DMS53 treated with DMSO at 0.1 percent for 48 hours (cell line): ENCODE measurements around the gene ASCL2.

Experiments used
- DNase-seq: peaks from one replicate; lab custom pipeline; 2025; ENCODE audit not compliant: unreplicated experiment; lab: John Stamatoyannopoulos, UW

Gene ASCL2

DNA sequence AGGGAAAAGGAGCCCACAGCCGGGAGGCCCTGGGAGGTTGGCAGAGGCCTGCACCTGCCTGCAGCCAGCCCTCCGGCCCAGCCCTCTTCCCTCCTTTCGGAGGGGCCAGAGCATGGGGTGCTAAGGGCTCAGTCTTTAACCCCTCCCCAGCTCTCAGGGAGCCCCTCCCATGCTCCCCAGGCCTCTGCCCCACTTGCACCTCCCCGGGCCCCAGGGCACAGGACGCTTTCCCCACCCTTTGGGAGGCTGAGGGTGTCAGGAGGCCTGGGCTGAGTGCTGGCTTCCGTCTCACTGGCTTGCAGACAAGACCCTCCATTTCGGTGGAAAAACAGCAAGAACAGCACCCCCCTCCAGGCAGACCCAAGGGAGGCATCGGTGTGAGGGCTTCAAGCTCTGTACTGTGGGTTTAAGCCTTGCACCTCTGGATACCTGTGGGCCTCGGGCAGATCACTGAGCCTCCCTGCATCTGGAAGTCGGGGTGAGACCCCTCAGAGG lies 7.3 kb downstream of the ASCL2 start:
- no peak for DNase-seq

DNA sequence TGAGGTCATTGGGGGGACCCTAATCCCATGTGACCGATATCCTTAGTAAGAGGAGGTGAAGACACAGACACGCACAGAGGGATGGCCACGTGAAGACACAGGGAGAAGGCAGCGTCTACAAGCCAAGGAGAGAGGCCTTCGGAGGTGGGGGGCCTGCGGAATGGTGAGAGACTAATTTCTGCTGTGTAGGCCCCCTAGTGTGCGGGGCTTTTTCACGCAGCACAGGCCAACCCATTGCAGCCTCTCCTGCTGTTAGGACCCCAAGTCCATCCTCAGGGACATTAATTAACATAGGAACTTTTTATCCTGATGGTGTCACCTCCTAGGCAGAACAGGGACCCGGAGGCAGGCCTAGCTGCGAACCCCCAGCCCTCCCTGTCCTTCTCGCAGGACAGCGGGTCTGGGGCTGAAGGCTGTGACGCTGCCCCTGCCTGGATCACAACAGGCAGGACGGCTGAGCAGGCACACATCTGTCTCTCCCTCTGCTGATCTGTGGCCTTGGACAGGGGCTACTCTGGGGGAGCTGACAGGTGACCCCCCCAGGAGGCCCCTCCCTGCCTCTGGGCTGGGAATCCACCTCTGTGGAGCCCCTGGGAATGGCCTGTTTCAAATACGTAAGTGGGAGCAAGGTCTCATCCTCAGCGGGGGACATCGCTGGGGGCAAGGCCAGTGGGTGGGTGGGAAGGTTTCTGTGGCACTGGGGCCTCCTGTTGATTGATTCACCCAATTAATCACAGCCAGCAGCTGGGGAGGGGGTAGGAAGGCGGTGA lies 7.9 kb downstream of the ASCL2 start:
- DNase-seq, result no peak

DNA sequence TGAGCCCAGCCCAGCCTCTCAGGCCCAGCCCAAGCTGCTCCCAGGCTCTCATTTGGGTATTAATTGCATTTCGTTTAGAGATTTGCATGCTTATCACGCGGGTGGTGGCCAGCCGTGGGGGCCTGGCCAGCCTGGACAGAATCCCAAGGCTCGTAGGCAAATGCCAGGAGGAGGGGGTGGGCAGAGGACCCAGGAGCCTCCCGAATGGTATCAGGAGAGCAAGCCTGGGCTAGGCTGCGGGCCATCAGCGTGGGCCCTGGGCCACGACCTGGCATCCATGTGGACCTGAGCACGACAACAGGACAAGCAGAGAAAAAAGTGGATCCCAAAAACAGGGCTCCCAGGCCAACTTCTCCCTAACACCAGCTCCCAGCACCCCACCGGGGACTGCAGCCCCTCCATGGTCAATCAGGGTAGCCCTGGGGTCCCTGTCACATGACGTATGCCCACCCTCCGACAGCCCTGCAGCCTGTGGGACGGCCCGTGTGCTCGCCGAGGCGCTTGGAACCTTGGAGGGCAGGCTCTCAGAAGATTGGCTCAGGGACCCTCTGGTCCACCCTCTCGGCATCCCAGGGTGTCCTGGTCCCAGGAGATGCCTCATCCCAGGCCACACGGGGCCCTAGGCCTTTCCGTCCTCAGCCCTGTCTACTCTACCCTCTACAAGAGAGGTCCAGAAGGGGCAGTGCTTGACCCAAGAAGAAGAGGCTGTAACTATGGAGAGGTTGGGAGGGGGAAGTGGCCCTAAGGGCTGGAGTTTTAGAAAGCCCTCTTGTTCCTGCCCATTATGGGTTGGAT lies 8.8 kb downstream of the ASCL2 start:
- DNase-seq, result no peak

DNA sequence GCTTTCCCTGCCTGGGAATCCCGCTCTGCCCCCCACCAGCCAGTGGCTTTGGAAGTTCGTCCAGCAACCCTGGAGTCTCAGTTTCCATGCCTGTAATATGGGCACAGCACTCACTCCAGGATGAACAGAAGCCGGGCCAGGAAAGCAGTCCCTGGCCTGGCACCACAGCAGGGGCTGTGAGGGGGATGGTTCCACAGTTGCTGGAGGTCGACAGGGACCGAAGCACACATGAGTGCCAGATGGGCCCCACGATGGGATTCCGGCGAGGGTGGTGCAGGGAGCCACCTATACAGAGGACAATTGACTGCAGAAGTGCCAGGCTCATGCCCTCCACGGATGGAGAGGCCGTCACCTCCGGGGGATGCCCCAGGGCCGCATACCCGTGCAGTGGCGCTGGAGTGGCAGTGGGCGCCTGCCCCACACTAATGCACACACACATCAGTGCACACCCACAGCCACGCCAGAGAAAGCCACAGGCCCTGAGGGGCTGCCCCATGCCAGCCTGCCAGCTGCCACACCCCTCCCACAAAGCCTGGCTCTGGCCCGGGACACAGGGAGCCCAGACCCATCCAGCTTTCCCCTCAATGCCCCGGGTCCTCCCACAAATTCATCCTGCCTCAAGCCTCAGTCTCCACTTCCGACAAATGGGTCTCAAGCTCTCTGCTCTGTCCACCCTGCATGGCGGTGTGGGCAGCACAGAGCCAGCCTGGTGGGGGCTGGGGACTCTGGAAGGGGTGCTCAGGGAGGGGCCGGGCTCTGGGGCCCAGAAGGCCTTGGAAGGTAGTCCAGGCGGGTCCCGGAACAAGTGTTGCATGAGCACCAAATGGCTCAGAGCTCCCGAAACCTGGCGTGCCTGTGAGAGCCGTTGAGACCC lies 9.7 kb downstream of the ASCL2 start:
- DNase-seq, result no peak

DNA sequence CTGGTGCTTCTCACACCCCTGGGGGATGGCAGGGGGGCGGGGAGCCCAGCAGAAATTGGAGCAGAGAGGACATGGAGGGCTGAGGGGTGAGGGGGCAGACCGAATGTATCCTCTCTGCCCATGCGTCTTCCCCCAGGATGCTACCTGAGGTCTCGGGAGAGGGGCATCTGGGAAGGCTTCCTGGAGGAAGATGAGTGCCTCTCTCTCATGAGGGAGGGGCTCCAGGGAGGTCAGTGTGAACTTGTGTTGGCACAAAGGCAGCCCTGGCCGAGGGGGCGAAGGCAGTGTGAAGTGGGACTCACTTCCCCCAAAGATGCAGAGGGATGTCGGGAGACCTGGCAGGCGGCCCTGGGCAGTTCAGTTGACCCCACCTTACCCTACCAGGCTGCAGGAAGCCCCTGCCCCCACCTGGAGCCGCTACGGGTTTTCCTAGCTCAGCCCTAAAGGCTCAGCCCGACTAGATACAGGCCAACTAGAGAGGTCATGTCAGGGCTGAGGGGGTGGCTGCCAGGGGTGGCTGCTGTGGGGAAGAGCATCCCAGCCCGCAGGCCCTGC lies 10.4 kb downstream of the ASCL2 start:
- no peak for DNase-seq

DNA sequence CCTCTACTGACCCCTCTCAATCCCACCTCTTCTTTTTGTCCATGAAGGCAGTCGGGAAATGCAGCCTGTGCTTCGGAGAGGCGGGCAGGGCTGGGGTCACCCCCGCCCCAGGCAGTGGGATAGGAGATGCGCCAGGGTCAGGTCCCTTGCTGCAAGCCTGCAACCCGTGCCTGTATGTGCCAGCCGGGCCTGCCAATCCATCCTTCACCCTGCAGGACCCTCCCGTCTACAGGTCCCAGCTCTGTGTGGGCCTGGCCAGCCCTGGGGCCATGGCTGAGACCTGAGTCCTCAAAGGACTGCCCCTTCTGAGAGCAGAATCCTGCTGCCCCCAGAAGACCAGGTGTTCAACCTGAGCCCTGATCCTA lies 10.9 kb downstream of the ASCL2 start:
- no peak for DNase-seq

DNA sequence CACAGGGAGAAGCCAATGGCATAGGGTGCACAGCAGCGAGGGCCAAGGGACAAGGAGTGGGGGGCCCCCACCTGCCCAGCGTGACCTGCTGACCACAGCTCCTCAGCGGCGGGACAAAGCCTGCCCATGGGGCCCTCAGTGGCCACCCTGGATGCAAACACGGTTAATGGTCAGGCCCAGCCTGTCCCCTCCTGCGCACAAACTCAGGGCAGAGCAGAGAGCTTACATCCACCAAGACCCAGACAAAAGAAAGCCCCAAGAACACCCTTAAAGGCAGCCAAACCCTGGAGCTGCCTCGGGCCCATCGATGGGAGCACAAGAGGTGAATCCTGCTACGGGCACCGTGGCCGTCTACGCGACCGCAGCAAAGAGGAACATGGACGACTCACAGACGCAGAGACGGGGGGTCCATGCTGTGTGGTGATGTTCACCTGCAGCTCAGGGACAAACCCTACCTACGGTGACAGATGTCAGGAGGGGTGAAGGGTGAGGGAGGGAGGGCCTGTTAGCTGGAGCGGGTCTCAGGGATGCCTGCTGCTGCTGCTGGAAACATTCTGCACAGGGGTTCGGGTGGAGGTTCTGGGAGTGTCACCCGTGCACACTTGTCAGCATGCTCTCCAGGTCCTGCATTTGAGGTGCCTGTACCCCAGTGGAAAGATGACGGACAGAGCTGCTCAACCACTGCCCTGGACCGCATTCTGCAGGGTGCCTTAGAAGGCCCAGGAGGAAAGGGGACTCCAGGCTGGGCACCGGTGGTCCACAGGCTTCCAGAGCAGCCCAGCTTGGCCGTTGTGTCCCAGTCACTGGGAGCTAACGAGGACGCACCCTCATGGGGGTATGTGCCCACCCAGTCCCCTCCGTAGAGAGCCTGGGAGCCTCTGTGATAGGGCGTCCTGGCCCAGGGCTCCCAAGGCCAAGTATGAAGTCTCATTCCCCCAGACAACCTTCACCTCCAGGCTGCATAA lies 11.6 kb downstream of the ASCL2 start:
- DNase-seq, result no peak

DNA sequence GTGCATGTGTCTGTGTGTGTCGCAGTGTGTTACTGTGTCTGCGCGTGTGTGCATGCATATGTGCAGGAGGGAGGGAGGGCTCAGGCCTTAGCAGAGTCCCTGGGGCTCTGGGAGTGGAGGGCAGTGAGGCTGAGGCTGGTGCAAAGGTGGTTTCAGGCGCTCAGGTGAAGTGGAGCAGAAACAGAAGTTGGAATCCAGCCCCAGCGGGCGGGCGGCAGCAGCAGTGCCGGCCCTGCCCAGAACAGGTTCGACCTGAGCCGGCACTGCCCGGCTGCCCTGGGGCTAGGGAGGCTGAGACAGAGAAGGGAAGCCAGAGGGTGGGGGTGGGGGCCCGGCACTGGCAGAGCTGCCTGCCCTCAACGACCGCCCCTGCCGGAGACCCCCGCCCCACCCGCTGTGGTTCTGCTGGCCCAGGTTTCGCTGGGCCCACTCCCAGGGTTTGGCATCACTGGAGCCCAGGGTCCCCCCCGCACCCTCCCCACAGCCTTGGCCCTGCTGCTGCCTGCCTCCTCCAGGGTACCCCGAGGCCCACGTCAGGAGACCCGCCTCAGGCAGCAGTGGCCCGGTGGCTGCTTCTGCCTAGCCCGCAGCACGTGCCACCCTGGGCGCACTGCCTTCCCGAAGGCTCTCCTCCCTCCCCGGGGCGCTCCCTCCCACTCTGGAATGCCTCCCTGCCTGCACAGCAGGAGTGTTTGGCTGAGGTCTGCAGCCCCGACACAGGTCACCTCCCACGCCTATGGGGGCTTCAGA lies 13.3 kb downstream of the ASCL2 start:
- no peak for DNase-seq

DNA sequence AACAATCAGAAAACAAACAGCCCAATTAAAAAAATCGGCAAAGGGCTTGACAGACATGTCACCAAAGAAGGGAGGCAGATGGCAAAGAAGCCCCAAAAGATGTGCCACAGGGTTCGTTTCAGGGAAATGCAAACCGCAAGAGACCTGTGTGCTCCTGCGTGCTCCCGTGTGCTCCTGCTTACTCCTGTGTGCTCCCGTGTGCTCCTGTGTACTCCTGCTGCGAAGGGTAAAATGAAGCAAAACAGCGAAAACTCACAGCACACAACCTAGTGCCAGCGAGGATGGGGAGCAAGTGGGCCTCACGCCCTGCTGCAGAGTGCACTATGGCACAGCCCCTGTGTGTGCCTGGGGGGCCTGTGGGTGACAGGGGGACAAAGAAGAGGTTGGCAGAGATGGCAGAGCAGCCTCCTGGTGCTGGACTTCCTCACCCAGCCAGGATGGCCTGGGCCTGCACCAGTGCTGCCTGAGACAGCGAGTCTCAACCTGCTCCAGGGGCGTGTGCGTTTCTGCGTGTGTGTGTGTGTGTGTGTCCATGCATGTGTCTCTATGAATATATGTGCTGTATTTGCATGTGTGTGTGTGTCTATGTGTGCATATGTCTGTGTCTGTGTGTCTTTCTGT lies 14.0 kb downstream of the ASCL2 start:
- DNase-seq, result no peak

DNA sequence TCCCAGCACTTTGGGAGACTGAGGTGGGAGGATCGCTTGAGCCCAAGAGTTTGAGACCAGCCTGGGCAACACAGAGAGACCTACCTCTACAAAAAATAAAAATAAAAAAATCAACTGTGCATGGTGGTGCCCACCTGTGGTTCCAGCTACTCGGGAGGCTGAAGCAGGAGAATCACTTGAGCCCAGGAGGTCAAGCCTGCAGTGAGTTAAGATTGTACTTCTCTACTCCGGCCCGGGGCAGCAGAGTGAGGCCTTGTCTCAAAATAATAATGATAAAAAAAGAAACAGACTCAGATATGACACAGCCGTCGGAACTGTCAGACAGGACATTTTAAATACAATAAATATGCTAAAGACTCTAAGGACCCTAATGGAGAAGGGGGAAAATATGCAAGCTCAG lies 18.4 kb downstream of the ASCL2 start:
- no peak for DNase-seq

DNA sequence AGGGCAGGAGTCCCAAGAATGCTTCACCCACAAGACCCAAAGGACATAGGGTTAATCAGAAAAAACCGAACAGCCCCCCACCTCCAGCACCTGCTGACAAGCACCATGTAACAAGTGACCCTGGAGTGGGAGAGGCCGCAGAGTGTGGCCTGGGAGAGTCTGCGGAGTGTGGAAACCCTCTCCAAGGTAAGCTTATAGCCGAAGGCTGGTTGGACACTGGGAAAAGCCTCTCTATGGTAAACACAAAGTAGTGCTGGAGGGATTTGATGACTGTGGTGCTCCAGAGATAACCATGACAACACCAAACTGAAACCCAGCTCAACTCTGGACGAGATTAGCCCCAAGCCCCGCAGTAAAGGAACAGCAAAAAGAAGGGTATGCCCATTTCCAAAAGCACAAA lies 19.2 kb downstream of the ASCL2 start:
- DNase-seq, result no peak

DNA sequence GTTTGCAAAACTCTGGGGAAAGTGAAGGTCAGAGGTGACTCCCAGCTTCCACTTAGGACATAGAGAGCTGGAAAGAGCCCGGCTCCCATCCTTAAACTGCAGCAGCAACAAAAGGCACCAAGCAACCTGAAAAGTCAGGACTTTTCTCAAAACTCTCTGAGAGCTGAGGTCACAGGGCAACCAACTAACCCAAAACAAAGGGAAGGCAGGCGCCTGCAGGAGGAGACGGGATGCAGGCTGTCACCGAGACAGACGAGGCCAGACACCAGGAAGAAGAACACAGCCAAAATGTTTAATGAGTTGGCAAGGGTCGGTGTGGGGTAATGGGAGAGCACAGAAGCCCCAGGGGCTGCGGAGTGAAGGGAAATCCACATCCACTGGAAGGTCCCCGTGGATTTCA lies 19.9 kb downstream of the ASCL2 start:
- DNase-seq, result no peak

DNA sequence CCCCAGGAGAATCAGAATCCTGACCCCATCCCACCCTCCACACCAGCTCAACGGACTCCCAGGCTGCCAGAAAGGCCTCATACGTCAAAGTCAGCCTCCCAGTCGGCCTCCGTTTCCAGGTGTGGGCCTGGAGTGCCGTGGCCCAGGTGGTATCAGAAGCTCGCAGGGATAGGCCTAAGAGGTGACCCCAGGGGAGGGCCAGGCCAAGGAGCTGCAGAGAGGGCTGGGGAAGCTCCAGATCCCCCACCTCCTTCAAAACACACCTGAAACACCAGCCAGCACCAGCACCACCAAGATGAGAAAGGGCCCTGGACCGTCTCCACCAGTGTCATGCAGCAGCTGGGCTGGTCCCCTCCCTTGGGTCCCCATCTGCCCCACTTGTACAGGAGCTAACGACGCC lies 20.3 kb downstream of the ASCL2 start:
- DNase-seq, result no peak

DNA sequence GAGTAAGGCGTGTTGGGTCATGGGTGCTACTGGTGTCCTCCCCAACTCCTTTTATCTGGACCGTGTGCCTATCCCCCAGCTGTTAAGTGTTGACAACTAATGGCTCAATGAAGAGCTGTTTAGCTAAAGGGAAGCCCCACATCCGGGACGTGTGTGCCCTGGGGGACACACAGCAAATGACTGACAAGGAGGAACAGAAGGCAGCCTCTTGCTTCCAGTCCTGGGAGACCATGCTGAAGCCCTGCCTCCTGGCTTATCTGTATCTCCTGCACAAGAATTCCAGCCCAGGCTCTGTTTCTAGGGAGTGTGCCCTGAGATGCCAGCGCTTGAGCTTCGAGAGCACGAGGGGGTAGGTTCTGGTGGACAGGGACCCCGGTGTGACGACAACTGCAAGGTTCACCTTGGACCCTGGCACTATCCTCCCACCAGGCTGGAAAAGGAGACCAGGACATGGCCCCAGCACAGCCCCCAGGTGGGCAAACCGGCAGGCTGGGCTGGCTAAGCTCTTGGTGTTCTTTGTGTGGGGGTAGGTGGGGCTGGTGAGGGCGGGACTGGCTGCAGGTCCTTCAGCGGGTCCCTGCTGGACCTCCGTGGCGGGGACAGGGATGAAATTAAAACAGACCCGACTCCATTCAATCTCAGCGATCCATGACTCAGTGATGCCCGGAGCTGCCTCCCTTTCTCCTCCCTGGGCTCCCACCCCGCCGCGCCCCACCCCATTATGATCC lies 21.0 kb downstream of the ASCL2 start:
- DNase-seq, result no peak

DNA sequence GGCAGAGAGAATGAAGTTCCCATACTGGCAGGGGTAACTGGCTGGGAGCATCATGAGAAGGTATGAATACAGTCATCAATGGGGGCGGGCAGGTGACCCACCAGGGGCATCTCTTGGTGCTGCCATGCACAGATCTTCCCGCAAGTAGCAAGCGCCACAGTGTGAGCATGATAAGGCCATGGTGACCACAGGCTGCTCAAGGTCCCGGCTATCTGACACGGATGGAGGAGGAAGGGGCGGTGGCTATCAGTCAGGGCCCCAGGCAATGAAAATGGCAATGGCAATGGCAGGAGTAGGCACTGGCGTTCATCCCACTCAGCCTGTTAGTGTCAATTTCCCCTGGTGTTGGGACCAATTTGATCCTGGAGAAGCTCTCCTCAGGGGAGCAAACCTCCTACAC lies 21.6 kb downstream of the ASCL2 start:
- DNase-seq, result no peak

DNA sequence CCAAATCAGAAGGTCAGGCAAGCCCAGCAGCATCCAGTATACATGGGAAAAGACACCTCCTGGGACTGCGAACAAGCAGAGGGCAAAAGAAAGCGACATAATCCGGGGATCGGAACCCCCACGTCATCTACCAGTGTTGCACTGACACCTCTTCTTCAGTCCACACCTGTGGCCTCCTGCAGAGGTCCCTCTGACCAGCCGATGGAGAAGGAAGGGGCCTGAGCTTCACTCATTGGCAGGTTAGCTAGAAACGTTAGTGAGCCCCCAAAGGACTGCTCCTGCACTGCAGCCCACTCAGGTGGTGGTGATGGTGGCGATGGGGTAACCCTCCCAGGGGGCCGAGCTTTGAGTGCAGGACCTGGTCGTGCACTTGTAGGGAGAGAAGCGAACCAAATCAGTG lies 22.1 kb downstream of the ASCL2 start:
- DNase-seq, result no peak

DNA sequence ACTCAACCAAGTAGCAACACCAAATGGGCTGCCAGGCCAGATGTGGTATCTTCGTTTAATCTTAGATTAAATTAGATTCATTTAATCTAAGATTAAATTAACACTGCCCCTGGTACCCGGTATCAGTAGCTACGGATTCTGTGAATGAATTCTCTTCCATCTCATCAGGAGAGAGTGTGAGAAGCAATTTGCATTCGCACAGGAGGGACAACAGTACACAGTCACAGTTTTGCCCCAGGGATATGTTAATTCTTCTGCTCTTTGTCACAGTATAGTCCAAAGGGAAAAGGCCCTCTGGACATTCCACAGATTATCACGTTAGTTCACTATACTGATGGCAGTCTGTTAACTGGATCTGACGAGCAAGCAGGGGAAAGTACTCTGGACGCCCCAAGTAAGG lies 22.9 kb downstream of the ASCL2 start:
- DNase-seq, result no peak

DNA sequence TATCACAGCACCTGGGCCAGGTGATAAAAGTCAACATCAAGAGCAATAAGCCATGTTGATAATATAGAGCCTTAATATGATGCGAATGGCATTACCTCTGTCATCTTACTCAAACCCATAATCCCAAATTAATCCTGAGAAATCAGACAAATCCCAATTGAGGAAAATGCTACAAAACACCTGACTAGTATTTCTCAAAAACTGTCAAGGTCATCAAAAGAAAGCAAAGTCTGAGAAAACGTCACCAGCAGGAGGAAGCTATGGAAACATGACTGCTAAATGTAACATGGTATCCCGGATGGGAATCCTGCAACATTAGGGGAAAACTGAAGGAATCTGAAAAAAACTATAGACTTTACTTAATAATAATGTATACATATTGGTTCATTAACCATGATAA lies 29.6 kb downstream of the ASCL2 start:
- no peak for DNase-seq
